Amygdala (tissue), 56 donors: ENCODE results near the gene SEZ6.

Experiments
- DNase-seq, 56 donors: peaks; one replicate each; lab custom pipeline; 2025; lab: John Stamatoyannopoulos, UW

The SEZ6 gene

DNA sequence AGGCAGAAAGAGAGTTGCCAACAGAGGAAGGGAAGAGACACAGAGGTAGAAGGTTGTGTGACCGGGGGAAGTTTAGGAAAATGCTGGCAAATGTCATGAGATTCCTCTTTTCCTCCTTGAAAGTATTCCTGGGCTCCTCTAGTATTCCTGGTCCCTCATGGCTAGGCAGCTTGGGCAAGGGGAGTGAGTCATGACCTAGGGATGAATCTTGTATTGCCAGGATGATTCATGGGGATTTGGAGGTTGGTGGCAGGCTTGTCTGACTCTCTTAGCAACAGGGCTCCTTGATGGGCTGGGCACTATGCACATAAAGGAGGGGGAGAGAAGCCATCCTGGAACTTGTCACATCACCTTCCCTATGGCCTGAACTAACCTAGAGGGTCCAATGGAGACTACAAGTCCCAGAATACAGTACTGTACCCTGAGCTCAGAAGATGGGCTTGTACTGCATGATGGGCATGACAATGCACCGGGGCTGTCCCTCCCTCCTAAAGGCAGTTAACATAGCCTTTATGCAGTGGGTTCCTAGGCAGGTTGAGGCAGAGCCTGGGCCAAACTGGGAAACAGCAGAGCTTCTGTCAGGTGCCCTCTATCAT is 2.1 kb upstream of the SEZ6 start:
- no peak for DNase-seq

DNA sequence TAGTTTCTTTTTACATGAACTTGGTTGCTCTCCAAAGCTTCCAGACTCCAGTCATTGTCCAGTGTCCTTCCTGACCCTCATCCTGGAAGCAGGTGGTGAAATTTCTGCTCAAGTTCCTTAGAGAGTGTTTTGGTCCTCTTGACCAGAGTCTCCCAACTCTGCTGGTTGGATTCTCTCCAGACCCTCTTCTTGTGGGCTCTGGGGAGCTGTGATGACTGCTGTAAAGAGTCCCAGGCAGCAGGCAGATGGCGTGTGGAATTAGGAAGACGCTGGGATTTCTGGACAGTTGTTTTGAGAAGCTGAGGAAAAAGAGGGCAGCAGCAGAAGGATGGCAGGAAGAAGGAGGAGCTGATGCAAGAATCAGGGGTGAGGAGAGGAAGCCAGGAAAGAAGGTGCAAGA is 1.6 kb upstream of the SEZ6 start:
- DNase-seq = no peak

DNA sequence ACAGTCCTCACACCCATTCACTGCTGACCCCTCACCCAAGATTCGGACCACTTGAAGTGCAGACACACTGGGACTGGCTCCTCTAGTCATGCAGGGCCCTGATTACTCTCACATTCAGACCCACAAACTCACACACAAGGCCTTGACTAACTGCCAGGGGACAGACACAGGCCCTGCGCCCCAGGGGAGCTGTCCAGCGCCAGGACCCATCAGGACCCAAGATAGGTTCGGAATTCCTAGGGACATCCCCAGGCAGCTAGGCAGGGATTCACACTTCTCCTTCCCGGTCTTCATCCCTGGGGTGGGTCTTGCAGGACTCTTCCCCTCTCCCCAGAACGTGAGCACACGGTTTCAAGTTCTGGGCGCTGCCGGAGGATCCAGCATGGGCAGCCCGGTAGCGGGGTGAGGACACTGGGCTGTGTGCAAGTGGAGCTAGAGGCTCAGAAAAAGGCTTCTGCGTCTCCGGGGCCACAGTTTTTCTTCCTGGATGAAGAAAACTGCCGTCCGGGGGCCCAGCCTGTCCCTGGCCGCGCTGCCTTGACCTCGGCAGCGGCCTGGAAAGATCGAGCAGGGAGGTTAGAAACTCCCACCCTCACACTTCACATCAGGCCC is 1.6 kb downstream of the SEZ6 start:
- peak in 11 of 56 donors; percentile 9 to 39 (median 20) for DNase-seq

DNA sequence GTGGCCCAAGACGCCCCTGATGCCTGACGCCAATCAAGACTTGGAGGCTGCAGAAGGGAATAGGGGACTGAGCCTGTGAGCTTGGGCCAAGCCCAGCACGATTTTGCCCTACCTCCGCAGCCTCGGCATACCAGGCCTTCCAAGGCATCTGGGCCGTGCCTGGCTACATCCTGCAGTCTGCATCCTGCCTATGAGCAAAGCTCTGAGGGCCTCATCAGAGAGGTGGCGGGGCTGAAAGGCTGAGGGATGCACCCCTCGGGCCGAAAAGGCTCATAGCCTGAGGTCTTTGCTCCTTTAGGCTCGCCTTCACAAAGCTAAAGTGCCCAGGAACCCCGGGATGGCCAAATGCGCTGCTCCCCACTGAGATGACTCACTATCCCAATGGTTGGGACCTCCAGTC is 2.5 kb downstream of the SEZ6 start:
- no peak for DNase-seq

DNA sequence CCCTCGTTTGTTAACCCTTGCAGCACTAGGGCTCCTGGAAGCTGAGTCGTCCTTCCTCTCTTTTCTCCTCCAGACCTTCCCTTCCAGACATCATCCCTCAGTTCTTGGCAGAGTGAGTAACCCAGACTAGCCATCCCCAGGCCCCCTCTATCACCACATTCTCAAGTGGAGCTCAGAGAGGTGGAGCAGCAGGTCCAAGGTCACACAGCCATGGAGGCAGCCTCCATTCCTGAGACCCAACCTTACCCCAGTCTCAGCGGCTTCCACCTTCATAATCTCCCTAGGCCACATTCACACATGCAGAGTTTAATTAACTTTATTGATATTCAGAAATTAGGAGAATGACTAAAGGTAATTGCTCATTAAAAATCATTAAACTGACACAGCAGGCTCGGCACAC is 3.0 kb downstream of the SEZ6 start:
- no peak for DNase-seq

DNA sequence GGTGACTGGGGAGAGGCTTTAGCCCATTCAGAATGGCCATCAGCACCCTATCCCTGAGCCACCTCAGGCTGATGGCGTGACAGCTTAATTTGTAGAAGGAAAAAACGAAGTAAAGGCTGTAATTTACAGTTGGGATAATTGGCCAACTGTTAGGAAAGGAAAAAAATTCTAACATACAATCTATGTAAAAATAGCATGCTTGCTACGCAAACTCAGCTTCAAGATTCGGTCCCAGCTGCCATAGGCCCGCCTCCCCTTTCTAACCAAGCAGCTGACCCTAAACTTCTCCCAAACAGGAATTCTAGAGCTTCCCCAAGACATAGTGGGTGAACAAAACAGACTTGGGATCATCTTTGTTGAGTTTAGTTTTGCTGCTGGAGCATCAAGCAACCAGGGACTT is 4.9 kb downstream of the SEZ6 start:
- DNase-seq = no peak

DNA sequence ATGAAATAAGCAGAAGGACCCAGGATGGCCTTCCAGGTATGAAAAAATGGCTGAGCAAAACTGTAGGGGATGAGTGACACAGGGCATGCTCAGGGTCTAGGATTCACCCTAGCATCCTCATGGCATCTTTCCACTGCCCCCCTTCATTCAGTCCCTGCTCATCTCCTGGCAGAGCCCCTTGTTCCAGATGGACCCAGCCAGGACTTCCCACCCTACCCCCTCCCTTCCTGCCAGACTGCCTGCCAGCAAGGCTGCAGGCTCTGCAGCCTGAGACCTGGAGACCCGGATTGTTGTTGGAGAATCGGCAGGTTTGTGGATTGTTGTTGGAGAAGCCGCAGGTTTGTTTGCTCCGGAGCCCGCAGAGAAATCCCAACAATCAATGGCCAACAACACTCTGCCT is 6.6 kb downstream of the SEZ6 start:
- no peak for DNase-seq

DNA sequence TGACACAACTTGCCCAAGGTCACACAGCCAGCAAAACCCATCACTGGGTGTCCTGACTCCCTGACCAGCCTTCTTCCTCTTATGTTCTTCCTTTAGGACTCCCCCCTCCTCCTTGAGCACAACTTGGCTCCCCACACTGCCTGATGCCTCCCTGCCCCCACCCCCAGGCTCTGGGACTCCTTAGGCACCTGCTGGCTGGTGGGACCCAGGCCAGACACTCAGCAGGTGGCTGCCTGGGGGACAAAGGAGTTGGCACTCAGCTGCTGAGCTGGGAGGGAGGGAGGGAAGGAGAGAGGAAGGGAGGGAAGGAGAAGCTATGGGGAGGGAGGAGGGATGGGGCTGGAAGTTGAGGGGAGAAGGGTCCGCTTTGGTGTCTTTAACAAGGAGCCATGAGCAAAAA is 8.0 kb downstream of the SEZ6 start:
- DNase-seq = no peak

DNA sequence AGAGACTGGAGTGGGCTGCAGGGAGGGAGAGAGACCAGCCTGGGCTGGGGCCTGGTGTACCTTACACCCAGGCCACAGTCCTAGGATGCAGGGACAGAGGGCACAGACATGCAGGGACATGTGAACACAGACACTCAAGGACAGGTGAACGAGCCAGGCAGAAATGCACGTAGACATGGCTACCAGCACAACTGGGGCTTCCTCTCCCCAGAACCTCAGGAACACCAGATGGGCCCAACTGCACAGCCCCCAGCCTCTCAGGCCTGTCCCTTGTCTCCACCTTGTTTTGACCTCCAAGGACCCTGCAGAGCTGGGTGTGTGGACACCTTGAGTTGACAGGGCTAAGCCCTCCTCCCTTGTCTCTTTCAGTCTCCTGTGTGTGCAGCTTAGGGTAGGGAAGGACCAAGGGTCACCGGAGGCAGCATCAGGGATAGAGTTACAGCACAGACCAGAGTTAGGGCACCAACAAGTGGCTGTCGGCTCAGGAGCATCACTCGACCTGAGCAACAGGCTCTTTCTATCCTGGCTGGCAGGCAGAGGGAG is 9.2 kb downstream of the SEZ6 start:
- no peak for DNase-seq

DNA sequence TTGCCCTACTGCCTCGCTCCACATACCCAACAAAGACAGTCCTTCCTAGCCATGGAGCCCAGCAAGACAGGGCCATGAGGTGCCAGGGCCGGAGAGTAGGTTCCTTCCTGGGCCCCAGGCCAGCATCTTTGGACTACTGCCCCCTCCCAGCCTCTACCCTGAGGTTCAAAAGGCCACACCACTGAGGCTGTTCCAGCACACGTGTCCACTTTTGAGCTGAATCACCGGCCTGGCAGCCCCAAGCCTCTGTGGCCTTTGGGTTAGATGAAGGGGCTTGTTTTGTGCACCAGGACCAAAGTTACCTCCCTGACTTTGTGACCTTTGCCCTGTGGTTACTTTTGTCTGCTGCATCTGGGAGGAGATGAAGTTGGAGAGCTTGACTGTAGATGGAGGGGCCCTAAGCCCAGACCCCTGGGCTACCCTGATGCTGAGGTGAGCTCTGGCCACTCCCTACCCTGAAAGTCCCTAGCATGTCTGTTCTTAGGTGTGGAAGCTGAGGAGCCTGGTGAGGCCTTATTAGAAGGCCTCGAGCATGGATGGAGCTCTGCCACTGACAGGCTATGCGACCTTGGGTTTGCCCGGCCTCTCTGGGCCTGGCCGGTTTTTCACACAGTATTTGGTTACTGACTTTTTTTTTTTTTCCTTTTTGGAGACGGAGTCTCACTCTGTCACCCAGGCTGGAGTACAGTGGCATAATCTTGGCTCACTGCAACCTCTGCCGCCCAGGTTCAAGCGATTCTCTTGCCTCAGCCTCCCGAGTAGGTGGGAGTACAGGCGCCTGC is 12.0 kb downstream of the SEZ6 start:
- no peak for DNase-seq

DNA sequence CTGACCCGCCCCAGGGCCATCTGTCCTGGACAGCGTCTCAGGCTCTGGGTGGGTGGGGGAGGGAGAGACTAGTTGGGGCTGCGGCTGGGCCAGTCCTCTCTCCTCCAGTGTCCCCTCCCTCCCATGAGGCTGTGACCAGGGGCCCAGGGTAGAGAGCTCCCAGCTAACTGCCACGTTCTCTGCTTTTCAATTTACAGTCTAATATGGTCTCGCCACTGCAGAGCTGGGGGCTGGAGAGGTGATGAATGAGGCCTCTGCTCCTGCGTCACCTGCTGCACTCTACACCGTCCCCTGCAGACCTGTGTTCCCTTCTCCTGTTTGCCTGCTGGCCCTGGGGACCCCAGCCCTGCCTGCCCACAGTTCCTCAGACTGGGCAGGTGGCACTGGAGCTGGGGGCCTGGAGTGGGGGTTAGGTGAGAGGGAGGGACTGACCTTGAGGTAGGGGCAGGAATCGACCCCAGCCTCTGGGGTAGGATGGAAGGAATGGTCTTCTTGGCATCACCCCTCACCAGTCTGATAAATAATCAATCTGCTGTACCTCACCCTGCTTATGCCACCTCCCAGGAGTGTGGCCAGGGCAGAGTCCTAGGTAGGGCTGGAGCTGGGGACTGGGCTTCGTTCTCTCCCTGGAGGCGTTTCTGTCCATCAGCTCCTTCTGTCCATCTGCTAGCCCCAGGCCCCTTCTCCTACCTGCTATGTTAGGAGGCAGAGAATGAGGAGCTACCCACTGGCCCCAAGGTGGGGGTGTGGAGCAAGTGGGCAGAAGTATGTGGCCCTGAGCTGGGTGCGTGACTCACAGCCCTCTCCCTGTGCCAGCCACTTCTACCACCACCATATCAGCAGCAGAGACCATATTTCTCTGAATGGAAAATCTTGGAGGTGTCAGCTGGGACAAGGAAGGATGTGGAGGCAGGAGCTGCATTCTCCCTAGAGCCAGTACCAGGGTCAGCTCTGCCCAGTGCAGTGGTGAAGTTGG is 12.9 kb downstream of the SEZ6 start:
- DNase-seq = no peak

DNA sequence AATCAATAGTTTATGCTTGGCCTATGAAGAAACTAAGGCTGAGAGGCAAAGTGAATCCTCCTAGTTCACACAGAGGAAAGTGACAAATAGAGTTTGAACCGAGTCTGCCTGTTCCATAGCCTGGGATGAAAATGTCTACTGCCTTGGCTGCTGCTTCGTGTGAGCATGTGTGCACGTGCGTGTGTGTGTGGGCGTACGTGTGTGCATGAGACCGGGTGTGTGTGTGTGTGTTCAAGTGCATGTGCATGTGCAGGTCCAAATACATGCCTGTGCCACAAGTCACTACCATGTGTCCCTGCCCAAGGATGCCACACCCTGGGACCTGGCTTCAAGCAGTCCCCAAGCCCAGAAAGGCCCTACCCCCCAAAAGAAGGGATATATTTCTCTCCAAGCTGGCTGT is 13.6 kb downstream of the SEZ6 start:
- no peak for DNase-seq

DNA sequence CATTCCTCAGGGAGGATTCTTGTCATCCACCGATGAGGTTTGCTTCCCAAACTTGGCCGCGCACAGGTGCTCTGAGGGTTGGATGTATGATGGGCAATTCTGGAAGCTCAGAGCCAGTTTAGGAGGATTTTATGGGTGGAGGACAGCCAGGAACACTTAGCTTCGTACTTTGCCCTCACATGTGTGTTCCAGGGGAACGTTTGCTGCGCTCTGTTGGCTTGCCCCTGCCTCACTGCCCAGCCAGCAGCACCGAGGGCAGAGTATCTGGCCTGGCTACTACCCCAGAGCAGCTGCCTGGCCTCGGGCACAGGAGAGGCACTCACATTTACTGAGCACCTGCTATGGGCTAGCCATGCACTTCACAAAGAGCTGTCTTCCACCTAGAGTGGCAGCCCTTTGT is 14.1 kb downstream of the SEZ6 start:
- no peak for DNase-seq

DNA sequence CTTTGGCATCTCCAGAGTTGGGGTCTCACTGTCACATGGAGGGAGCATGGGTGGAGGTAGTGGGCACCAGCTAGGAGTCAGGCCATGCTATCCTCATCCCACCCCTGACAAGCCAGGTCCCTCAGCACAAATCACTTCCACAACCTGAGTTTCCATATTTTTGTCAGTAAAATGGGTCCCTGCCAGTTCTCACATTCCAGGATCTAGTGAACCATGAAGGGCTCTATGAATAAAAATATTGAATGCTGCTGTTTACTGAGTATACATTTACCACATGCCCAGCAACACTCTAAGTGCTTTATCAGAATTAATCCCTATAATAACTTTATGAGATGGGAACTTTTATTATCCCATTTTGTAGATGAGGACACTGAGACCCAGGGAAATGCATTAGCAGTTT is 16.8 kb downstream of the SEZ6 start:
- DNase-seq = no peak

DNA sequence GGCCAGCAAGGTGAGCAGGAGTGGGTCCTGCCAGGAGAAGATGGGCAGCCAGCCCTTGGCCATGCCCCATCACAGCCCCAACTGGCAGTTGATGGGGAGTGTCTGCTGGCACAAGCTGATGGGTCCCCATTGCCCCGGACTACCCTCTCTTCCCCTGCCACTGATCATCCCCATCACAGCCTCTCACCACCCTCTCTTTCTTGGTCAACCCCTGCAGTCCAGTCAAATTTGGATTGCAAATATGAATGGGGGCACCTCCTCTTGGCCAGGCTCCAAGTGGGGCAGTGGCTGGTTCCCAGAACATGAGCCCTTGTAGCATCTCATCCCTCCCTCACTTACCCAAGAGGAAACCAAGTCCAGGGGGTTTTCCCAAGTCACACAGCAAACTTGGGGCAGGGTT is 17.4 kb downstream of the SEZ6 start:
- peak in 1 of 56 donors; percentile 14 for DNase-seq

DNA sequence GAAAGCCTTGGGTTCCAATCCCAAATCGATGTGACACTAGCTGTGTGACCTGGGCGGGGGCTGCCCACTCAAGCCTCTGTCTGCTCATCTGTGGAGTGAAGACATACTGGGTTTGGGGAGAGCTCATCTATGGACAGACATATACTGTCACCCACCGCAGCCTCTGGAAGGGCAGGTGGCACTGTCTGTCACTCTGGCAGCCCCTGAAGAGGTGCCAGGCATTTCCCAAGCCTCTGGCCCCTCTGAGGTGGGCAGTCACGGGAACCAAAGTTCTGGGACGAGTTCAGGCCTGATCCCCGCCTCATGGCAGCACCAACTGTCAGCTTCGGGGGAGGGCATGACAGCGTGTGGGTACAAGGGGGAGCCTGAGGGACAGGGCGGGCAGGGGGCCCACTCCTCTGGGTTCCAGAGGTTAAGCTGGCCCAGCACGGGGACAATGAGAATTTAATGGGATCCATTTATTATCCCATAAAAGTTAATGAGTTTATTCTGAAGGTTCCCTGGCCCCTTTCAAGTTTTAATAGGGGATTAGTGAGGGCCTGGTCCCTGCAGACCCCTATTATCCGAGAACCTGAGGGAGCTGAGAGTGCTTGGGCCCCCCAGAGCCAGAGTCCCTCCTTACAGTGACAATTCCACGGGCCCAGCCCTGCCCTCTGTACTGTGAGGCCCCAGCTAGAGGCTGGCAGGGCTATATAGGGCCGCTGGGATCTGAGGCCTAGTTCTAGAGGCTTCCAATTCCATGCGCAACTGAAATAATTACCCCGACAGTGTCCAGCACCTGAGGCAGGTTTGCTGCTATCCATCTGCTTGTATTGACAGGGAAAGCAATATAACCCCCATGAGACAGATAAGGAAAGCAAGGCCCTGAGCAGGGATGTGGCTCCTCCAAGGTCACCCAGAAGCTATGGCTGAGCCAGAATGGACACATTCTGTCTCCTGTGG is 18.8 kb downstream of the SEZ6 start:
- DNase-seq = no peak

DNA sequence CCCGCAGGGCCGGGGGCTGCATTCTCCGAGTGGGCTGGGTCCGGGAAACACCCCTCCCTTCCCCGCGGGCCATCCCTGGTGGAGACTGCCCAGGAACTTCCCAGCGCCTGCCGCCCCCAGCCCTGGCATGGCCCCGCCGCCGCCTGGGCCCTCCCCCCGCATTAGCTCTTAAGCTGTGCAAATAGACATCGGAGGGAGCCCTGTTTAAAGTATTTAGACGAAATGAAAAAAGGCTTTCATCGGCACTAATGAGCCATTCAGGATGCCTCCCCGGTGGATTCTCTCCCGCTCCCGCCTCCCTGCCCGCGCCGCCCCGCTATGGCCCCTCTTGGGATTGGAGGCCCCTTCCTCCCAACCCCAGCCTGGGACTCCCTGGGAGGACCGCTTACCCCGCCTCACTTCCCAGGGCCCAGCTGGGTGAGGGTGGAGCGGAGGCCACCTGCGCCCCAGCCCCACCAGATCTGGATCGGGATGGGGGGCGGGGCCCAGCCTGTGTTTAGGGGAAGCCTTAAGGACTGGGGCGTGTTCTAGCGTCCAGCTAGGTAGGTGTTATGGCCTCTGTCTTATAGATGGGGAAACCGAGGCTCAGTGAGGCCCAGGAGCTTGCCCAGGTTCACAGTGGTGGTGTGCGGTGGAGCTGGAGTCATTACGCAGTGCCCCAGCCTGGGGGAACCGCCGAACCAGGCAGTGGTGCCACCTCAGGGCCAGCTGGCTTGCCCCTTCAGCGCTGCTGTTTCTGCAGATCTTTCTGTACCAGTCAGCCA is 19.7 kb downstream of the SEZ6 start:
- DNase-seq = peak in 2 of 56 donors; percentile 12 to 14
